OCI-LY3 (cell line): ENCODE results near the gene CEBPB.

Experiments used
- H2AFZ ChIP-seq: fragments of 200-600, 300-600 bp; shearing (Covaris generic); 2 replicates; pipeline ENCODE4 v1.6.0; 2014; ENCODE audit warnings: antibody characterized with exemption, low read depth, low read length
- H3K27ac ChIP-seq: fragments of 200-600, 300-600 bp; sonication (generic); 2 replicates; pipeline ENCODE4 v1.5.1; 2014; ENCODE audit warnings: mild to moderate bottlenecking, low read length, moderate library complexity, mixed read lengths
- H3K27me3 ChIP-seq: fragments of 200-600, 300-600 bp; sonication (generic); 2 replicates; pipeline ENCODE4 v1.6.1; 2014; ENCODE audit warnings: low read depth, low read length, mixed read lengths
- H3K36me3 ChIP-seq: fragments of 200-600, 300-600 bp; sonication (generic); replicated peaks from 2 replicates; pipeline ENCODE3; 2014; ENCODE audit warnings: low read depth, low read length, mixed read lengths
- H3K4me1 ChIP-seq: fragments of 300-600, 200-600 bp; sonication (generic); 2 replicates; pipeline ENCODE4 v1.6.1; 2014; ENCODE audit warnings: low read length, mixed read lengths
- H3K4me2 ChIP-seq: fragments of 200-600, 300-600 bp; sonication (generic); 2 replicates; pipeline ENCODE4 v1.6.1; 2014; ENCODE audit warnings: low read length, mixed read lengths
- H3K4me3 ChIP-seq: fragments of 300-600, 200-600 bp; sonication (generic); 2 replicates; pipeline ENCODE4 v1.5.1; 2014; ENCODE audit warnings: antibody characterized with exemption, mild to moderate bottlenecking, low read length, moderate library complexity
- H3K79me2 ChIP-seq: fragments of 300-600, 200-600 bp; shearing (Covaris generic); 2 replicates; pipeline ENCODE4 v1.6.1; 2014; ENCODE audit warnings: mild to moderate bottlenecking, low read length, mixed read lengths
- H3K9ac ChIP-seq: fragments of 300-600, 200-600 bp; shearing (Covaris generic); 2 replicates; pipeline ENCODE4 v1.6.0; 2014; ENCODE audit warnings: mild to moderate bottlenecking, low read length, moderate library complexity
- H3K9me3 ChIP-seq: fragments of 200-600, 300-600 bp; shearing (Covaris generic); 2 replicates; pipeline ENCODE4 v1.6.1; 2014; ENCODE audit warnings: low read length, mixed read lengths; ENCODE audit not compliant: insufficient read depth
- H4K20me1 ChIP-seq: fragments of 200-600, 300-600 bp; sonication (generic); 2 replicates; pipeline ENCODE4 v1.6.1; 2016; ENCODE audit warnings: low read length, mixed read lengths; ENCODE audit not compliant: insufficient read depth
- CTCF ChIP-seq: fragments of 200-600, 300-600 bp; sonication (generic); IDR thresholded peaks from 2 replicates; pipeline ENCODE4 v1.5.1; 2014; ENCODE audit warnings: antibody characterized with exemption, low read length, low read depth
- EZH2phosphoT487 ChIP-seq: fragments of 200-600 bp; shearing (Covaris generic); IDR thresholded peaks from 2 replicates; pipeline ENCODE4 v1.6.1; 2018; ENCODE audit warnings: antibody characterized with exemption, mixed run types, low read depth

Gene CEBPB

GRCh38 chr20:50218987-50219435, 28.4 kb downstream of the CEBPB start:
- Histone ChIP-seq H3K4me2 (no peak overlapping the region), H3K36me3 (no peaks in the 10 kb centered on the region), H3K9ac (no peak overlapping the region), H3K79me2 (no peaks in the 10 kb centered on the region), H4K20me1 (no peaks in the 10 kb centered on the region), H3K4me1 (peaks cover 16% of the 10 kb centered on the region), H2AFZ (no peak overlapping the region), H3K27ac (no peak overlapping the region), H3K9me3 (no peaks in the 10 kb centered on the region), H3K27me3 (peaks cover 15% of the 10 kb centered on the region), H3K4me3 (no peak overlapping the region)
- TF ChIP-seq CTCF (no peak), EZH2phosphoT487 (no peak)

- H3K9ac ChIP-seq = no peak overlapping the region
- no peaks in the 10 kb centered on the region for H3K36me3 ChIP-seq
- no peak overlapping the region for H3K4me3 ChIP-seq
- H3K4me1 ChIP-seq = peaks cover 16% of the 10 kb centered on the region
- TF ChIP-seq EZH2phosphoT487 (no peak), CTCF (no peak)
- H2AFZ ChIP-seq = no peak overlapping the region
- H3K27me3 ChIP-seq = peaks cover 9% of the 10 kb centered on the region
- no peak overlapping the region for H3K27ac ChIP-seq
- H4K20me1 ChIP-seq = no peaks in the 10 kb centered on the region
- no peaks in the 10 kb centered on the region for H3K79me2 ChIP-seq
- no peaks in the 10 kb centered on the region for H3K9me3 ChIP-seq
- no peak overlapping the region for H3K4me2 ChIP-seq
Measured at GRCh38 chr20:50219600-50219999, 29.0 kb downstream of the CEBPB start.

- Histone ChIP-seq H3K9ac (no peak overlapping the region), H3K4me3 (no peak overlapping the region), H3K36me3 (no peaks in the 10 kb centered on the region), H3K9me3 (no peaks in the 10 kb centered on the region), H3K27me3 (peaks cover 4% of the 10 kb centered on the region), H3K79me2 (no peaks in the 10 kb centered on the region), H2AFZ (no peak overlapping the region), H4K20me1 (no peaks in the 10 kb centered on the region), H3K4me2 (no peak overlapping the region), H3K4me1 (peaks cover 16% of the 10 kb centered on the region), H3K27ac (no peak overlapping the region)
- TF ChIP-seq EZH2phosphoT487 (no peak), CTCF (no peak)
Measured at GRCh38 chr20:50220093-50220893, 29.7 kb downstream of the CEBPB start.

- H2AFZ ChIP-seq = no peak overlapping the region
- H3K4me2 ChIP-seq = no peak overlapping the region
- no peak overlapping the region for H3K9ac ChIP-seq
- TF ChIP-seq EZH2phosphoT487 (no peak), CTCF (no peak)
- no peak overlapping the region for H3K27ac ChIP-seq
- peaks cover 2% of the 10 kb centered on the region; the same call in 1 of the 2 replicates for H3K27me3 ChIP-seq
- no peaks in the 10 kb centered on the region for H3K79me2 ChIP-seq
- no peaks in the 10 kb centered on the region for H4K20me1 ChIP-seq
- no peak overlapping the region for H3K4me3 ChIP-seq
- H3K4me1 ChIP-seq = peaks cover 16% of the 10 kb centered on the region
- H3K36me3 ChIP-seq = no peaks in the 10 kb centered on the region
- no peaks in the 10 kb centered on the region for H3K9me3 ChIP-seq
Measured at GRCh38 chr20:50220894-50221365, 30.3 kb downstream of the CEBPB start.
